Measurements from ENCODE around the gene TMEM130. TPM values are rescaled to one million over a fixed set of nuclear protein-coding genes. Genes with fewer than 3 reads are reported as not detected.
A peak's percentile ranks its signal among the peaks of the same experiment; 100 is the strongest.
"Not testable (repeated sequence)": the region's sequence is repeated elsewhere in the genome, so short reads cannot be mapped to it uniquely, and the experiment has no call there.

The TMEM130 gene
- total RNA-seq, 1 experiment from 2014 or later: 2.1 TPM

GRCh38 chr7:98874942-98875341, 5.1 kb upstream of the TMEM130 start:
- H3K36me3 ChIP-seq (ENCODE audit: low read depth): no peaks in the 10 kb centered on the region
- no peaks in the 10 kb centered on the region for H3K9me3 ChIP-seq (ENCODE audit: insufficient read depth, low read depth)
- ChIA-PET CTCF (interaction anchor here (0.7 kb wide), 1 partner anchor 500 kb away, joined by 8 read pairs; no protein-coding TSS in a partner anchor), POLR2A (ENCODE audit: unreplicated experiment) (no interaction called here)
- H4K20me1 ChIP-seq (ENCODE audit: insufficient read depth): peaks cover 7% of the 10 kb centered on the region
- BruUV-seq (replicated peaks): no TSS peak
- H2AFZ ChIP-seq: no peak overlapping the region
- no peaks in the 10 kb centered on the region for H3F3A ChIP-seq (ENCODE audit: insufficient read depth, low read depth)
- TF ChIP-seq EZH2 (IDR thresholded peaks at IDR 0.05; ENCODE audit: low read depth) (no peak), CTCF (conservative IDR thresholded peaks at IDR 0.05) (no peak)
- H3K79me2 ChIP-seq (ENCODE audit: low read depth): peaks cover 10% of the 10 kb centered on the region
- no peak overlapping the region for H3K27ac ChIP-seq
- no peak overlapping the region for H3K4me2 ChIP-seq
- peaks cover 8% of the 10 kb centered on the region; the same call in 1 of the 2 replicates for H3K4me1 ChIP-seq (replicated peaks; ENCODE audit: insufficient read depth)
- no peak overlapping the region for H3K4me3 ChIP-seq
- intact Hi-C loops (cut with micrococcal nuclease; ENCODE audit: unreplicated experiment): loop anchor here (5.0 to 10.0 kb wide), 2 partner anchors 33 to 520 kb away; no protein-coding TSS in a partner anchor
- no peaks in the 10 kb centered on the region for H3K9me2 ChIP-seq (ENCODE audit: insufficient read depth)
- no peak for DNase-seq
- H3K27me3 ChIP-seq (ENCODE audit: insufficient read depth, low read depth): no peaks in the 10 kb centered on the region

GRCh38 chr7:98873610-98874009, 3.8 kb upstream of the TMEM130 start:
- CTCF ChIA-PET: interaction anchor here (0.6 kb wide), 1 partner anchor 87 kb away, joined by 3 read pairs; no protein-coding TSS in a partner anchor
- POLR2A ChIA-PET (ENCODE audit: unreplicated experiment): not testable (repeated sequence)

GRCh38 chr7:98872328-98872924, 2.6 kb upstream of the TMEM130 start:
- ChIA-PET POLR2A (ENCODE audit: unreplicated experiment) (interaction anchor here (0.7 kb wide), 1 partner anchor 335 kb away, joined by 3 read pairs; no protein-coding TSS in a partner anchor), CTCF (interaction anchor here (0.5 to 1.0 kb wide), 9 partner anchors 31 to 758 kb away, joined by 3 to 9 read pairs (median 6); no protein-coding TSS in a partner anchor)
- no peaks in the 10 kb centered on the region for H3K79me2 ChIP-seq (ENCODE audit: low read depth)
- H3K27ac ChIP-seq: no peak overlapping the region
- intact Hi-C loops (cut with micrococcal nuclease; ENCODE audit: unreplicated experiment): loop anchor here (1.0 to 10.0 kb wide), 2 partner anchors 439 to 518 kb away; no protein-coding TSS in a partner anchor
- H3F3A ChIP-seq (ENCODE audit: insufficient read depth, low read depth): peaks cover 7% of the 10 kb centered on the region; the same call in 1 of the 2 replicates
- H3K4me2 ChIP-seq: no peak overlapping the region
- no peak overlapping the region for H3K4me3 ChIP-seq
- H3K9me3 ChIP-seq (ENCODE audit: insufficient read depth, low read depth): no peaks in the 10 kb centered on the region
- H3K9me2 ChIP-seq (ENCODE audit: insufficient read depth): no peaks in the 10 kb centered on the region
- TF ChIP-seq CTCF (conservative IDR thresholded peaks at IDR 0.05): peak; percentile 61
- TF ChIP-seq EZH2 (IDR thresholded peaks at IDR 0.05; ENCODE audit: low read depth): no peak
- BruUV-seq (replicated peaks): no TSS peak
- H2AFZ ChIP-seq: no peak overlapping the region
- no peaks in the 10 kb centered on the region for H4K20me1 ChIP-seq (ENCODE audit: insufficient read depth)
- peak in 1 of 2 experiments; percentile 26 for DNase-seq
- no peaks in the 10 kb centered on the region for H3K27me3 ChIP-seq (ENCODE audit: insufficient read depth, low read depth)
- no peaks in the 10 kb centered on the region for H3K4me1 ChIP-seq (replicated peaks; ENCODE audit: insufficient read depth)
- no peaks in the 10 kb centered on the region for H3K36me3 ChIP-seq (ENCODE audit: low read depth)

More at GRCh38 chr7:98873610-98874009, 3.8 kb upstream of the TMEM130 start:
- not testable (repeated sequence) for H3K4me1 ChIP-seq (replicated peaks; ENCODE audit: insufficient read depth); H4K20me1 ChIP-seq (ENCODE audit: insufficient read depth); H3K27ac ChIP-seq; H2AFZ ChIP-seq; BruUV-seq (replicated peaks); H3K27me3 ChIP-seq (ENCODE audit: insufficient read depth, low read depth); H3K9me2 ChIP-seq (ENCODE audit: insufficient read depth); H3F3A ChIP-seq (ENCODE audit: insufficient read depth, low read depth); H3K79me2 ChIP-seq (ENCODE audit: low read depth); H3K36me3 ChIP-seq (ENCODE audit: low read depth); H3K4me3 ChIP-seq; DNase-seq; H3K9me3 ChIP-seq (ENCODE audit: insufficient read depth, low read depth); H3K4me2 ChIP-seq
- intact Hi-C loops (cut with micrococcal nuclease; ENCODE audit: unreplicated experiment): loop anchor here (10.0 kb wide), 1 partner anchor 519 kb away; no protein-coding TSS in a partner anchor
